ENCODE measurements around the gene NPAS1. TPM values are rescaled to one million over a fixed set of nuclear protein-coding genes. Genes with fewer than 3 reads are reported as not detected.

The NPAS1 gene
- total and polyA plus RNA-seq, 4 donors, result 0.69 to 5.2 (median 2.3) TPM

DNA sequence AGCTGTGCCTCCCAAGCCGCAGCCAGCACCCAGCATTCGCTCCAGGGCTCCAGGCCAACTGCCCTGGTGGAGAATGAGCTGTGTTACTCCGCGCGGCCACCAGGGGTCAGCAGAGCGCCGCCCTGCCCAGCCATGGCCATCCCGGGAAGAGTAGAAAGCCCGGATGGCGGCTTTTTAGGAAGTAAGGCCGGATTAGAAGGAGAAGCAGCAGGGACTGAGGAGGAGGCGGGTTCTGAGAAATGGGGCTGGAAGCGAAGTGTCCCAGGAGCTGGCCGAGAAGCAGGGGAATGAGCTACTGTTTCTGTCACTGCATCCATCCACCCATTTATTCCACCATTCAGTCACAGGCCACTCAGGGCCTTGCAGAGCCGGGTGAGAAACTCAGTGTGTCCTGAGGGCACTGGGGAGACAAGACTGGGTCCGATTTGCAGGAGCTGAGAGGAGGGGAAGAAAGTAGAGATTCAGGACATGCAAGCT, 6.6 kb upstream of the NPAS1 start:
- Histone ChIP-seq H3K9me3 (ENCODE audit: control insufficient read depth, insufficient read depth, low read length) (no peaks in the 10 kb centered on the region), H3K27me3 (ENCODE audit: control insufficient read depth, insufficient read depth, low read length) (no peaks in the 10 kb centered on the region), H3K4me3 (ENCODE audit: low read depth, low read length) (no peak overlapping the region), H3K36me3 (ENCODE audit: control insufficient read depth, insufficient read depth, low read length) (no peaks in the 10 kb centered on the region), H3K4me1 (ENCODE audit: control insufficient read depth, insufficient read depth, low read length) (peaks cover 9% of the 10 kb centered on the region), H3K27ac (ENCODE audit: low read depth, low read length) (no peak overlapping the region)
- WGBS (ENCODE audit: insufficient coverage), result 6% methylated on average over 11 of the region's 16 CpGs
- peak in 3 of 6 donors; percentile 49 to 87 (median 84) for DNase-seq (ENCODE audit: low read depth in 4 of 6, low spot score in 6 of 6)

- WGBS (ENCODE audit: insufficient coverage), result 42% methylated on average over 7 of the region's 13 CpGs
- H3K36me3 ChIP-seq (ENCODE audit: control insufficient read depth, insufficient read depth, low read length), result no peaks in the 10 kb centered on the region
- H3K4me3 ChIP-seq (ENCODE audit: low read depth, low read length), result no peak overlapping the region
- H3K27me3 ChIP-seq (ENCODE audit: control insufficient read depth, insufficient read depth, low read length), result peaks cover 42% of the 10 kb centered on the region
- DNase-seq (ENCODE audit: low read depth in 4 of 6, low spot score in 6 of 6), result no peak
- H3K4me1 ChIP-seq (ENCODE audit: control insufficient read depth, insufficient read depth, low read length), result peaks cover 38% of the 10 kb centered on the region
- no peaks in the 10 kb centered on the region for H3K9me3 ChIP-seq (ENCODE audit: control insufficient read depth, insufficient read depth, low read length)
- no peak overlapping the region for H3K27ac ChIP-seq (ENCODE audit: low read depth, low read length)
These were observed 714 bp upstream of the NPAS1 start for GRCh38 chr19:47018923-47019322.

GRCh38 chr19:47020132-47020805, 632 bp downstream of the NPAS1 start:
- no peak overlapping the region for H3K27ac ChIP-seq (ENCODE audit: low read depth, low read length)
- WGBS (ENCODE audit: insufficient coverage), result under 1% methylated on average over 61 of the region's 62 CpGs
- DNase-seq (ENCODE audit: low read depth in 4 of 6, low spot score in 6 of 6), result no peak
- peaks cover 52% of the 10 kb centered on the region for H3K27me3 ChIP-seq (ENCODE audit: control insufficient read depth, insufficient read depth, low read length)
- H3K9me3 ChIP-seq (ENCODE audit: control insufficient read depth, insufficient read depth, low read length), result no peaks in the 10 kb centered on the region
- H3K36me3 ChIP-seq (ENCODE audit: control insufficient read depth, insufficient read depth, low read length), result no peaks in the 10 kb centered on the region
- no peak overlapping the region for H3K4me3 ChIP-seq (ENCODE audit: low read depth, low read length)
- peaks cover 38% of the 10 kb centered on the region for H3K4me1 ChIP-seq (ENCODE audit: control insufficient read depth, insufficient read depth, low read length)

GRCh38 chr19:47020992-47021496, 1.4 kb downstream of the NPAS1 start:
- Histone ChIP-seq H3K27ac (ENCODE audit: low read depth, low read length) (no peak overlapping the region), H3K9me3 (ENCODE audit: control insufficient read depth, insufficient read depth, low read length) (no peaks in the 10 kb centered on the region), H3K4me3 (ENCODE audit: low read depth, low read length) (peak overlapping the region; percentile 9), H3K36me3 (ENCODE audit: control insufficient read depth, insufficient read depth, low read length) (no peaks in the 10 kb centered on the region), H3K27me3 (ENCODE audit: control insufficient read depth, insufficient read depth, low read length) (peaks cover 55% of the 10 kb centered on the region), H3K4me1 (ENCODE audit: control insufficient read depth, insufficient read depth, low read length) (peaks cover 38% of the 10 kb centered on the region)
- no peak for DNase-seq (ENCODE audit: low read depth in 4 of 6, low spot score in 6 of 6)
- under 1% methylated on average over 37 of the region's 37 CpGs for WGBS (ENCODE audit: insufficient coverage)

- no peak for DNase-seq (ENCODE audit: low read depth in 4 of 6, low spot score in 6 of 6)
- Histone ChIP-seq H3K4me3 (ENCODE audit: low read depth, low read length) (no peak overlapping the region), H3K27me3 (ENCODE audit: control insufficient read depth, insufficient read depth, low read length) (peaks cover 58% of the 10 kb centered on the region), H3K36me3 (ENCODE audit: control insufficient read depth, insufficient read depth, low read length) (no peaks in the 10 kb centered on the region), H3K4me1 (ENCODE audit: control insufficient read depth, insufficient read depth, low read length) (peaks cover 38% of the 10 kb centered on the region), H3K9me3 (ENCODE audit: control insufficient read depth, insufficient read depth, low read length) (no peaks in the 10 kb centered on the region), H3K27ac (ENCODE audit: low read depth, low read length) (no peak overlapping the region)
- 2% methylated on average over 48 of the region's 50 CpGs for WGBS (ENCODE audit: insufficient coverage)
These were observed 2.0 kb downstream of the NPAS1 start for GRCh38 chr19:47021536-47022139.

DNA sequence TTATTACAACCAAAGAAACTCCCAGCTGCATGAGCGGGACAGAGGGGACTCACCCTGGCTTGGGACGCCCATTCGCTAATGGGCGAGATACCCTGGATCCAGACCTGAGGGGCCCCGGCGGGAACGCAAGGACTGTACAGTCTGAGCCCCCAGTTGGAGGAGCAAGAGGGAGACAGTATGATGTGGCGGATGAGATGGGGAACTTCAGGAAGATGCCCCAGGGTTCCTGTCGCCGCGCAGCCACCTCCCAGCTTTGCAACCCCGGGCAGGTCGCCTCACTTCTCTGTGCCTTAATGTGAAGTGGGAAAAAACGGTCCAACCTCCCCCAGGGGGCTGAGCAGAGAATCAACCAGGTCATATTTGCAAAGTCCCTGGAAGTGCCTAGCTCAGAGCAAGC, 2.5 kb downstream of the NPAS1 start:
- H3K4me3 ChIP-seq (ENCODE audit: low read depth, low read length), result no peak overlapping the region
- H3K36me3 ChIP-seq (ENCODE audit: control insufficient read depth, insufficient read depth, low read length), result no peaks in the 10 kb centered on the region
- peaks cover 63% of the 10 kb centered on the region for H3K27me3 ChIP-seq (ENCODE audit: control insufficient read depth, insufficient read depth, low read length)
- no peaks in the 10 kb centered on the region for H3K9me3 ChIP-seq (ENCODE audit: control insufficient read depth, insufficient read depth, low read length)
- no peak overlapping the region for H3K27ac ChIP-seq (ENCODE audit: low read depth, low read length)
- 30% methylated on average over 14 of the region's 14 CpGs for WGBS (ENCODE audit: insufficient coverage)
- no peak for DNase-seq (ENCODE audit: low read depth in 4 of 6, low spot score in 6 of 6)
- H3K4me1 ChIP-seq (ENCODE audit: control insufficient read depth, insufficient read depth, low read length), result peaks cover 38% of the 10 kb centered on the region

DNA sequence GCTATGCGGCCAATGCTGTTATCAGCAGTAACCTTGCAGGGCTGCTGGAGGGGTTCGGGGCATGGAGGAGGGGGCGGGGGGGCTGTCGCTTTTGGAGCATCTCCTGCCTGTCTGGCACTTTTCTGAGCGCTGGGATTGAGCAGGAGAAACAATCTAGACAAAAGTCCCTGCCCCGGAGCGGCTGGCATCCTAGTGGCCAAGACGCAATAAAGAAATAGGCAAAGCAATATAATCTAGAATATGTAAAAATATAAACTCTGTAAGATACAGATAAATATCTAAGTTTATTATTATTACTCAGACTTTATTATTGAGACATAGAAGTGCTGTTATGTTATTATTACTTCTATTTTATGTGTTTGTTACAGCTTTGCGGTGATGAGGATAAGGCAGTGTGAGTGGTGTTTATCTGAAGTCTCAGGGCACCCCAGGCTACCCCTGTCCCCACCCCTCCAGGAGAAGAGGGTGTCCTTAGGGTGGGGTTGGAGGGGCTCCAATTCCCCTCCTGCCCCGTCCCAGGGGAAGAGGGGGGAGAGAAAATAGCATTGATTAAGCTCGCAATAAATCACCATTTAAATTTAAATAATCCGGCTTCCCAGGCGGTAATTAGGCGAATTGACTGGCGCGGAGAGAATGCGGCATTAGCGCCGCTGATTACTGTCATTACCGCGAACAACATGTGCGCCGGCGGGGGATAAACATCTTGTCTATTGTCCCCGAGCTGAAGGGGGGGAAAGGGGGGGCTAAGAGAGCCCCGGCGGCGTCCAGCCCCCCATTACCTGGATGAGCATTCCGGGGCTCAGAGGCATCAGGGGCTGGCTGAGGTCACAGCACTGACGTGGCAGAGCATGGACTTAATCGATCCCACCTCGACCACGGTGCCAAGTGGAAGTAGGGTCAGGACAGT, 3.2 kb downstream of the NPAS1 start:
- peak in 2 of 6 donors; percentile 71 to 93 for DNase-seq (ENCODE audit: low read depth in 4 of 6, low spot score in 6 of 6)
- Histone ChIP-seq H3K36me3 (ENCODE audit: control insufficient read depth, insufficient read depth, low read length) (no peaks in the 10 kb centered on the region), H3K27ac (ENCODE audit: low read depth, low read length) (no peak overlapping the region), H3K9me3 (ENCODE audit: control insufficient read depth, insufficient read depth, low read length) (no peaks in the 10 kb centered on the region), H3K4me3 (ENCODE audit: low read depth, low read length) (no peak overlapping the region), H3K4me1 (ENCODE audit: control insufficient read depth, insufficient read depth, low read length) (peaks cover 38% of the 10 kb centered on the region), H3K27me3 (ENCODE audit: control insufficient read depth, insufficient read depth, low read length) (peaks cover 66% of the 10 kb centered on the region)
- WGBS (ENCODE audit: insufficient coverage), result 3% methylated on average over 25 of the region's 33 CpGs

- Histone ChIP-seq H3K4me3 (ENCODE audit: low read depth, low read length) (no peak overlapping the region), H3K27me3 (ENCODE audit: control insufficient read depth, insufficient read depth, low read length) (peaks cover 72% of the 10 kb centered on the region), H3K27ac (ENCODE audit: low read depth, low read length) (no peak overlapping the region), H3K36me3 (ENCODE audit: control insufficient read depth, insufficient read depth, low read length) (no peaks in the 10 kb centered on the region), H3K9me3 (ENCODE audit: control insufficient read depth, insufficient read depth, low read length) (no peaks in the 10 kb centered on the region), H3K4me1 (ENCODE audit: control insufficient read depth, insufficient read depth, low read length) (peaks cover 42% of the 10 kb centered on the region)
- DNase-seq (ENCODE audit: low read depth in 4 of 6, low spot score in 6 of 6), result no peak
- 22% methylated on average over 3 of the region's 7 CpGs for WGBS (ENCODE audit: insufficient coverage)
These were observed 3.8 kb downstream of the NPAS1 start for GRCh38 chr19:47023448-47023794.

- H3K27me3 ChIP-seq (ENCODE audit: control insufficient read depth, insufficient read depth, low read length), result peaks cover 70% of the 10 kb centered on the region
- H3K36me3 ChIP-seq (ENCODE audit: control insufficient read depth, insufficient read depth, low read length), result no peaks in the 10 kb centered on the region
- no peak overlapping the region for H3K4me3 ChIP-seq (ENCODE audit: low read depth, low read length)
- H3K27ac ChIP-seq (ENCODE audit: low read depth, low read length), result no peak overlapping the region
- H3K9me3 ChIP-seq (ENCODE audit: control insufficient read depth, insufficient read depth, low read length), result no peaks in the 10 kb centered on the region
- peaks cover 42% of the 10 kb centered on the region for H3K4me1 ChIP-seq (ENCODE audit: control insufficient read depth, insufficient read depth, low read length)
- 97% methylated on average over 3 of the region's 5 CpGs for WGBS (ENCODE audit: insufficient coverage)
- DNase-seq (ENCODE audit: low read depth in 4 of 6, low spot score in 6 of 6), result no peak
These were observed 4.9 kb downstream of the NPAS1 start for GRCh38 chr19:47024502-47024901.
